ENCODE data around the gene OR1M1. TPM values are rescaled to one million over a fixed set of nuclear protein-coding genes. Genes with fewer than 3 reads are reported as not detected.

Gene OR1M1
- total and polyA plus RNA-seq, 9 of the 15 experiments (the other 6 are each of a cell fraction or from before 2014, with no cell fraction given) = not detected

- Histone ChIP-seq H3K79me2 (ENCODE audit: control insufficient read depth, insufficient read depth, low read length) (no peaks in the 10 kb centered on the region), H4K20me1 (replicated peaks; ENCODE audit: control insufficient read depth, insufficient read depth, low read length) (no peaks in the 10 kb centered on the region), H3K9ac (ENCODE audit: insufficient read depth in 1 of 2, low read depth in 2 of 2, low read length in 2 of 2) (no peak overlapping the region), H3K9me1 (ENCODE audit: control insufficient read depth, insufficient read depth, low read length) (no peaks in the 10 kb centered on the region), H3K9me3 (replicated peaks; ENCODE audit: control insufficient read depth, insufficient read depth, low read depth, low read length) (no peaks in the 10 kb centered on the region), H2AFZ (ENCODE audit: low read depth, low read length) (no peak overlapping the region), H3K4me2 (ENCODE audit: insufficient read depth, low read length) (no peak overlapping the region), H3K27ac (ENCODE audit: extremely low read depth, low read depth, low read length) (no peak overlapping the region), H3K4me1 (replicated peaks in 1 of 2; ENCODE audit: control insufficient read depth in 2 of 2, insufficient read depth in 2 of 2, low read length in 2 of 2) (no peaks in the 10 kb centered on the region), H3K27me3 (ENCODE audit: control insufficient read depth in 2 of 2, insufficient read depth in 2 of 2, low read length in 2 of 2) (peaks cover 5 to 45% of the 10 kb centered on the region in 2 experiments; a peak in 4 of 5 replicates), H3K36me3 (ENCODE audit: control insufficient read depth, insufficient read depth, low read length) (no peaks in the 10 kb centered on the region), H3K4me3 (no peak overlapping the region)
- ATAC-seq (no peak), FAIRE-seq (no peak), DNase-seq (ENCODE audit: extremely low read depth in 1 of 4, low spot score in 3 of 4) (no peak)
- BruUV-seq (replicated peaks) = no TSS peak
- 0% methylated on average over 9 of the region's 9 CpGs for WGBS (ENCODE audit: insufficient coverage, low coverage, missing lambda C conversion rate)
- no peak for TF ChIP-seq NCOA6 (IDR thresholded peaks at IDR 0.05)
- TF ChIP-seq RBM34 (IDR thresholded peaks at IDR 0.05; ENCODE audit: borderline replicate concordance, insufficient read depth, low read length) = no peak
- TF ChIP-seq ETV1 (tag; conservative IDR thresholded peaks at IDR 0.05; ENCODE audit: low read depth) = no peak
- no peak for TF ChIP-seq ZNF785 (CRISPR knock-in tag; IDR thresholded peaks at IDR 0.05)
- no peak for TF ChIP-seq ARID1B (IDR thresholded peaks at IDR 0.05)
- TF ChIP-seq, protein P1, sequence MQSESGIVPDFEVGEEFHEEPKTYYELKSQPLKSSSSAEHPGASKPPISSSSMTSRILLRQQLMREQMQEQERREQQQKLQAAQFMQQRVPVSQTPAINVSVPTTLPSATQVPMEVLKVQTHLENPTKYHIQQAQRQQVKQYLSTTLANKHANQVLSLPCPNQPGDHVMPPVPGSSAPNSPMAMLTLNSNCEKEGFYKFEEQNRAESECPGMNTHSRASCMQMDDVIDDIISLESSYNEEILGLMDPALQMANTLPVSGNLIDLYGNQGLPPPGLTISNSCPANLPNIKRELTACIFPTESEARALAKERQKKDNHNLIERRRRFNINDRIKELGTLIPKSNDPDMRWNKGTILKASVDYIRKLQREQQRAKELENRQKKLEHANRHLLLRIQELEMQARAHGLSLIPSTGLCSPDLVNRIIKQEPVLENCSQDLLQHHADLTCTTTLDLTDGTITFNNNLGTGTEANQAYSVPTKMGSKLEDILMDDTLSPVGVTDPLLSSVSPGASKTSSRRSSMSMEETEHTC (IDR thresholded peaks at IDR 0.05) = no peak
- no peak for TF ChIP-seq PRMT5 (CRISPR knock-in tag; IDR thresholded peaks at IDR 0.05)
- no peak for TF ChIP-seq NCOR1 (IDR thresholded peaks at IDR 0.05)
- TF ChIP-seq CBX5 (IDR thresholded peaks at IDR 0.05; ENCODE audit: borderline replicate concordance, low read depth) = no peak
- TF ChIP-seq FOXJ3 (CRISPR knock-in tag; IDR thresholded peaks at IDR 0.05) = no peak
- in situ Hi-C loops (cut with MboI) = no loop called here
- ChIA-PET POLR2A (no interaction called here), CTCF (ENCODE audit: low intra/inter-chr PET ratio) (no interaction called here)
- intact Hi-C loops (cut with micrococcal nuclease) = no loop called here
Observed at GRCh38 chr19:9040131-9040530, 46.7 kb upstream of the OR1M1 start.

All from K562 (cell line).